H1 (cell line): Measurements from ENCODE around the gene KSR2. TPM values are rescaled to one million over a fixed set of nuclear protein-coding genes. Genes with fewer than 3 reads are reported as not detected.

Source experiments
- CTCF ChIA-PET: fragments of 300-600 bp; sonication (Branson Sonifier 250); formaldehyde crosslinking; loops from one replicate; lab custom pipeline; 2021; ENCODE audit not compliant: partially characterized antibody; lab: Charles Lee
- POLR2A ChIA-PET: fragments of 300-600 bp; sonication (Branson Sonifier 250); formaldehyde crosslinking; loops from one replicate; lab custom pipeline; 2021; ENCODE audit warnings: inconsistent platforms; ENCODE audit not compliant: partially characterized antibody; lab: Charles Lee
- DNase-seq, 2 experiments: peaks; one replicate each; pipeline versions ENCODE4 v3.0.0 to v3.0.0-alpha.2; 2010 to 2022; ENCODE audit warnings: low spot score in 2 of 2, low read depth in 1 of 2, mixed read lengths in 1 of 2
- FAIRE-seq: peaks from 2 replicates; lab custom pipeline; 2011; peaks lifted over from hg19 to GRCh38; lab: Jason Lieb, UNC
- H2AFZ ChIP-seq: 2 replicates; pipeline ENCODE4 v1.8.1; 2012; ENCODE audit warnings: low read length, inconsistent platforms
- H2AK5ac ChIP-seq: 2 replicates; pipeline ENCODE4 v1.6.1; 2013; ENCODE audit warnings: low read depth, low read length
- H2BK120ac ChIP-seq: replicated peaks from 2 replicates; pipeline ENCODE3; 2013; ENCODE audit warnings: low read depth, low read length, inconsistent platforms
- H2BK12ac ChIP-seq: 2 replicates; pipeline ENCODE4 v1.6.1; 2013; ENCODE audit warnings: low read depth, low read length
- H2BK15ac ChIP-seq: 2 replicates; pipeline ENCODE4 v1.6.1; 2013; ENCODE audit warnings: low read length
- H2BK20ac ChIP-seq: 2 replicates; pipeline ENCODE4 v1.6.1; 2013; ENCODE audit warnings: low read length
- H2BK5ac ChIP-seq: 2 replicates; pipeline ENCODE4 v1.6.1; 2013; ENCODE audit warnings: low read depth, low read length
- H3K14ac ChIP-seq: 2 replicates; pipeline ENCODE4 v1.6.1; 2013; ENCODE audit warnings: inconsistent platforms; ENCODE audit not compliant: insufficient read length
- H3K18ac ChIP-seq: 2 replicates; pipeline ENCODE4 v1.6.1; 2013; ENCODE audit warnings: low read length; ENCODE audit errors: extremely low read depth
- H3K23ac ChIP-seq: 2 replicates; pipeline ENCODE4 v1.6.1; 2013; ENCODE audit warnings: inconsistent platforms; ENCODE audit not compliant: insufficient read length
- H3K23me2 ChIP-seq: 2 replicates; pipeline ENCODE4 v1.6.1; 2013; ENCODE audit warnings: low read depth, low read length
- H3K27ac ChIP-seq: 2 replicates; pipeline ENCODE4 v1.6.1; 2011; ENCODE audit warnings: low read depth, low read length, inconsistent platforms
- H3K27me3 ChIP-seq, 4 experiments: replicated peaks in 1 of 4; 1 replicate in 1 of 4; 2 replicates in 3 of 4; pipeline versions ENCODE4 v1.6.1 to v1.8.1; 2011 to 2013; ENCODE audit warnings: low read length in 3 of 4, mild to moderate bottlenecking in 3 of 4, inconsistent platforms in 2 of 4, mixed read lengths in 2 of 4, moderate library complexity in 1 of 4; ENCODE audit not compliant: control insufficient read depth in 3 of 4, insufficient read depth in 3 of 4; ENCODE audit errors: extremely low read depth in 1 of 4
- H3K36me3 ChIP-seq, 4 experiments: 2 replicates each; pipeline versions ENCODE4 v1.6.1 to v1.8.1; 2011 to 2013; ENCODE audit warnings: mild to moderate bottlenecking in 4 of 4, low read length in 3 of 4, moderate library complexity in 2 of 4, control low read depth in 1 of 4, inconsistent platforms in 1 of 4; ENCODE audit not compliant: insufficient read depth in 4 of 4, control insufficient read depth in 2 of 4
- H3K4ac ChIP-seq: replicated peaks from 2 replicates; pipeline ENCODE3; 2013; ENCODE audit warnings: low read length, low read depth, mixed read lengths, inconsistent platforms; ENCODE audit not compliant: insufficient read length
- H3K4me1 ChIP-seq, 4 experiments: replicated peaks in 1 of 4; 1 replicate in 1 of 4; 2 replicates in 3 of 4; pipeline versions ENCODE4 v1.6.1 to v1.8.1; 2011 to 2013; ENCODE audit warnings: low read length in 3 of 4, inconsistent platforms in 2 of 4, mixed read lengths in 1 of 4; ENCODE audit not compliant: insufficient read depth in 4 of 4, control insufficient read depth in 3 of 4
- H3K4me2 ChIP-seq, 2 experiments: 2 replicates each; pipeline versions ENCODE4 v1.6.1 to v1.8.1; 2011 to 2013; ENCODE audit warnings: low read depth in 2 of 2, low read length in 2 of 2, control low read depth in 1 of 2, inconsistent platforms in 1 of 2, mild to moderate bottlenecking in 1 of 2; ENCODE audit not compliant: insufficient read depth in 1 of 2
- H3K4me3 ChIP-seq, 4 experiments: fragments of 200-600, 300-600 bp in 1 of 4; sonication (generic), shearing (Covaris generic), sonication (Bioruptor Twin) in 1 of 4; 2 replicates each; pipeline versions ENCODE4 v1.5.1 to v1.8.1; 2011 to 2016; ENCODE audit warnings: low read length in 4 of 4, low read depth in 3 of 4, control low read depth in 2 of 4, inconsistent platforms in 2 of 4, mild to moderate bottlenecking in 2 of 4, mixed read lengths in 1 of 4, moderate library complexity in 1 of 4; ENCODE audit not compliant: insufficient read depth in 2 of 4; ENCODE audit errors: extremely low read depth in 1 of 4
- H3K56ac ChIP-seq: replicated peaks from 2 replicates; pipeline ENCODE3; 2013; ENCODE audit warnings: low read depth, mild to moderate bottlenecking, mixed read lengths, low read length, inconsistent platforms; ENCODE audit not compliant: insufficient read length
- H3K79me1 ChIP-seq: 2 replicates; pipeline ENCODE4 v1.6.1; 2013; ENCODE audit warnings: low read depth, low read length, control low read depth
- H3K79me2 ChIP-seq, 2 experiments: 2 replicates each; pipeline versions ENCODE4 v1.6.1 to v1.8.1; 2012 to 2013; ENCODE audit warnings: low read length in 2 of 2, mild to moderate bottlenecking in 2 of 2, inconsistent platforms in 1 of 2; ENCODE audit not compliant: insufficient read depth in 2 of 2, control insufficient read depth in 1 of 2
- H3K9ac ChIP-seq, 4 experiments: replicated peaks in 1 of 4; 1 replicate in 1 of 4; 2 replicates in 3 of 4; pipeline versions ENCODE4 v1.6.1 to v1.8.1; 2011 to 2013; ENCODE audit warnings: low read depth in 3 of 4, low read length in 3 of 4, control low read depth in 2 of 4, mild to moderate bottlenecking in 2 of 4, moderate library complexity in 2 of 4, inconsistent platforms in 1 of 4; ENCODE audit errors: extremely low read depth in 1 of 4
- H3K9me3 ChIP-seq, 2 experiments: 2 replicates each; pipeline versions ENCODE4 v1.6.1 to v1.8.1; 2012 to 2013; ENCODE audit warnings: mild to moderate bottlenecking in 2 of 2, moderate library complexity in 2 of 2, control low read depth in 1 of 2, inconsistent platforms in 1 of 2, low read depth in 1 of 2, low read length in 1 of 2, mixed read lengths in 1 of 2; ENCODE audit not compliant: insufficient read depth in 2 of 2
- H4K20me1 ChIP-seq, 2 experiments: replicated peaks in 1 of 2; 2 replicates each; pipeline versions ENCODE3 to v1.8.1; 2011 to 2013; ENCODE audit warnings: inconsistent platforms in 2 of 2, low read length in 2 of 2, mild to moderate bottlenecking in 1 of 2; ENCODE audit not compliant: insufficient read depth in 2 of 2, control insufficient read depth in 1 of 2
- H4K5ac ChIP-seq: 2 replicates; pipeline ENCODE4 v1.6.1; 2013; ENCODE audit warnings: low read length, low read depth, mixed read lengths, inconsistent platforms; ENCODE audit not compliant: insufficient read length
- H4K8ac ChIP-seq: 2 replicates; pipeline ENCODE4 v1.8.0; 2013; ENCODE audit warnings: mild to moderate bottlenecking, moderate library complexity, low read length, inconsistent platforms; ENCODE audit not compliant: insufficient read depth; ENCODE audit errors: extremely low read depth
- H4K91ac ChIP-seq: replicated peaks from 2 replicates; pipeline ENCODE3; 2013; ENCODE audit warnings: low read length, mixed read lengths, inconsistent platforms; ENCODE audit not compliant: insufficient read length
- CTCF ChIP-seq, 3 experiments: IDR thresholded peaks; 1 replicate in 2 of 3; 2 replicates in 1 of 3; pipeline versions ENCODE4 v1.5.1 to v1.6.1; 2011; ENCODE audit warnings: low read length in 3 of 3, mild to moderate bottlenecking in 3 of 3, inconsistent platforms in 2 of 3, low read depth in 1 of 3, moderate library complexity in 1 of 3; ENCODE audit not compliant: insufficient read depth in 1 of 3; ENCODE audit errors: control extremely low read depth in 1 of 3
- GABPA ChIP-seq: IDR thresholded peaks from 2 replicates; pipeline ENCODE4 v1.6.1; 2011; ENCODE audit warnings: mild to moderate bottlenecking, low read length, moderate library complexity, borderline replicate concordance; ENCODE audit not compliant: insufficient read depth
- HDAC2 ChIP-seq, 2 experiments: fragments of 300-600 bp in 1 of 2; sonication (generic) in 1 of 2; IDR thresholded peaks; 2 replicates each; pipeline ENCODE4 v1.6.1; 2011 to 2012; ENCODE audit warnings: low read depth in 2 of 2, low read length in 2 of 2, mild to moderate bottlenecking in 2 of 2, moderate library complexity in 2 of 2, borderline replicate concordance in 1 of 2, inconsistent platforms in 1 of 2
- JUND ChIP-seq: IDR thresholded peaks from 2 replicates; pipeline ENCODE4 v1.6.1; 2011; ENCODE audit warnings: mild to moderate bottlenecking, improper control_type of control experiment, low read length
- KDM4A ChIP-seq: IDR thresholded peaks from one replicate; pipeline ENCODE4 v1.7.1; 2012; ENCODE audit warnings: low read depth, mild to moderate bottlenecking, moderate library complexity, low read length, inconsistent platforms; ENCODE audit not compliant: severe bottlenecking
- KDM5A ChIP-seq: fragments of 200-600 bp; IDR thresholded peaks from 2 replicates; pipeline ENCODE4 v1.7.1; 2012; ENCODE audit warnings: mild to moderate bottlenecking, low read length, inconsistent platforms, mixed read lengths
- PHF8 ChIP-seq: fragments of 200-600 bp; sonication (generic); conservative IDR thresholded peaks from 2 replicates; pipeline ENCODE4 v1.7.1; 2012; ENCODE audit warnings: low read depth, mild to moderate bottlenecking, inconsistent platforms, low read length, moderate library complexity
- SAP30 ChIP-seq: fragments of 300-600 bp; sonication (generic); IDR thresholded peaks from 2 replicates; pipeline ENCODE4 v1.7.1; 2012; ENCODE audit warnings: low read length, moderate library complexity, mild to moderate bottlenecking, inconsistent platforms; ENCODE audit not compliant: insufficient read depth, insufficient replicate concordance
- SP1 ChIP-seq: IDR thresholded peaks from 2 replicates; pipeline ENCODE4 v1.6.1; 2011; ENCODE audit warnings: low read depth, low read length
- TCF12 ChIP-seq: IDR thresholded peaks from 2 replicates; pipeline ENCODE4 v1.6.1; 2011; ENCODE audit warnings: low read depth, mild to moderate bottlenecking, low read length
- ZNF274 ChIP-seq: IDR thresholded peaks from 2 replicates; pipeline ENCODE4 v1.7.0; 2012; ENCODE audit warnings: low read length, borderline replicate concordance; ENCODE audit errors: extremely low read depth
- WGBS, 2 experiments: shearing (Covaris generic) in 1 of 2; methylation state at CpG; one replicate each; pipeline versions ENCODE4 v1.1.6 to v1.1.7; 2013 to 2015; ENCODE audit warnings: low lambda C conversion rate in 2 of 2, mixed read lengths in 2 of 2, inconsistent platforms in 1 of 2, low coverage in 1 of 2, missing lambda C conversion rate in 1 of 2; ENCODE audit not compliant: insufficient replicate concordance in 2 of 2, insufficient coverage in 1 of 2, insufficient read length in 1 of 2; ENCODE audit errors: extremely low coverage in 1 of 2, missing lambda C conversion rate in 1 of 2; 5-methylcytosine and 5-hydroxymethylcytosine counted together
- polyA plus RNA-seq, 7 experiments: library from polyadenylated mRNA; depleted of rRNA in 3 of 7; stranded (reverse) in 5 of 7; unstranded in 2 of 7; fragments of >200 nt in 5 of 7; fragments of 200-250 nt in 2 of 7; gene quantifications; 1 replicate in 5 of 7; 2 replicates in 1 of 7; 4 replicates in 1 of 7; pipeline versions ENCODE4 v1.2.1 to v1.2.3, GENCODE V29; 2011 to 2013; ENCODE audit warnings: missing spikeins in 2 of 7, mixed read lengths in 2 of 7
- total RNA-seq: library from RNA; stranded (reverse); fragmentation: NEBNext Ultra II Directional; extraction: Animal tissue kit (Norgen Biotek cat#: 25700); gene quantifications from 2 replicates; pipeline ENCODE4 v1.2.1, GENCODE V29; 2021

The KSR2 gene
- total and polyA plus RNA-seq, 2 of the 8 experiments (the other 6 are each of a cell fraction or from before 2014, with no cell fraction given) = 0.74 to 2.2 TPM

GRCh38 chr12:117914686-117915085 lies 54.1 kb downstream of the KSR2 start:
- no peaks in the 10 kb centered on the region for H3K36me3 ChIP-seq

More at GRCh38 chr12:117914686-117915085, 54.1 kb downstream of the KSR2 start:
- Histone ChIP-seq H4K91ac (no peak overlapping the region), H2AFZ (no peak overlapping the region), H3K14ac (no peak overlapping the region), H3K79me1 (no peaks in the 10 kb centered on the region), H2BK120ac (no peak overlapping the region), H3K27ac (no peak overlapping the region), H3K79me2 (no peaks in the 10 kb centered on the region), H2BK20ac (no peak overlapping the region), H2BK5ac (no peak overlapping the region), H3K4ac (no peak overlapping the region), H2BK15ac (no peak overlapping the region), H4K20me1 (no peaks in the 10 kb centered on the region), H3K9me3 (no peaks in the 10 kb centered on the region), H2BK12ac (no peak overlapping the region), H3K18ac (no peak overlapping the region), H3K56ac (no peak overlapping the region), H3K23me2 (no peaks in the 10 kb centered on the region), H3K9ac (no peak overlapping the region), H2AK5ac (no peak overlapping the region), H3K4me3 (no peak overlapping the region), H3K4me1 (no peaks in the 10 kb centered on the region), H4K8ac (no peak overlapping the region), H3K27me3 (no peaks in the 10 kb centered on the region), H3K23ac (no peak overlapping the region), H4K5ac (no peak overlapping the region), H3K4me2 (no peak overlapping the region)
- 93% methylated on average over 4 of the region's 4 CpGs; no CpG with 5 or more reads in 1 of the 2 experiments for WGBS, 2 experiments
- ChIA-PET POLR2A (no interaction called here), CTCF (interaction anchor here (1.3 kb wide), 1 partner anchor 39 kb away, joined by 4 read pairs; no protein-coding TSS in a partner anchor)
- TF ChIP-seq HDAC2 (IDR thresholded peaks at IDR 0.05; ENCODE audit: borderline replicate concordance in 1 of 2, low read depth in 2 of 2, low read length in 2 of 2) = no peak
- no peak for TF ChIP-seq ZNF274
- TF ChIP-seq JUND = no peak
- TF ChIP-seq KDM5A = no peak
- TF ChIP-seq TCF12 = no peak
- no peak for TF ChIP-seq GABPA
- TF ChIP-seq PHF8 = no peak
- no peak for TF ChIP-seq CTCF (IDR thresholded peaks at IDR 0.05; ENCODE audit: control extremely low read depth in 1 of 3, insufficient read depth in 1 of 3, low read depth in 1 of 3, low read length in 3 of 3)
- TF ChIP-seq SP1 = no peak
- TF ChIP-seq KDM4A = no peak
- no peak for TF ChIP-seq SAP30
- FAIRE-seq = no peak
- no peak for DNase-seq
